MM.1S (cell line): Measurements from ENCODE around the gene VCL.

Experiments used
- DNase-seq: peaks from one replicate; pipeline ENCODE4 v3.0.0-alpha.2; 2015
- H2AFZ ChIP-seq: fragments of 300-600 bp; sonication (generic); 2 replicates; pipeline ENCODE4 v1.6.0; 2016; ENCODE audit warnings: antibody characterized with exemption, low read length
- H3F3A ChIP-seq: fragments of 300-600 bp; sonication (generic); 2 replicates; pipeline ENCODE4 v1.6.1; 2016; ENCODE audit warnings: mild to moderate bottlenecking, antibody characterized with exemption, low read length, moderate library complexity, mixed read lengths; ENCODE audit not compliant: insufficient read depth
- H3K27ac ChIP-seq: fragments of 300-600 bp; sonication (generic); 2 replicates; pipeline ENCODE4 v1.5.1; 2016; ENCODE audit warnings: mild to moderate bottlenecking, low read length
- H3K27me3 ChIP-seq: fragments of 300-600 bp; sonication (generic); replicated peaks from 2 replicates; pipeline ENCODE4 v1.6.0; 2016; ENCODE audit warnings: low read length; ENCODE audit not compliant: insufficient read depth
- H3K36me3 ChIP-seq: fragments of 300-600 bp; sonication (generic); replicated peaks from 2 replicates; pipeline ENCODE4 v1.6.1; 2016; ENCODE audit warnings: mild to moderate bottlenecking, low read length, mixed read lengths; ENCODE audit not compliant: insufficient read depth
- H3K4me1 ChIP-seq: fragments of 300-600 bp; sonication (generic); 2 replicates; pipeline ENCODE4 v1.6.1; 2016; ENCODE audit warnings: low read length, mixed read lengths
- H3K4me2 ChIP-seq: fragments of 300-600 bp; sonication (generic); 2 replicates; pipeline ENCODE4 v1.6.0; 2016; ENCODE audit warnings: low read depth, low read length
- H3K4me3 ChIP-seq: fragments of 300-600 bp; sonication (generic); 2 replicates; pipeline ENCODE4 v1.5.1; 2016; ENCODE audit warnings: low read length, mixed read lengths
- H3K79me2 ChIP-seq: fragments of 300-600 bp; sonication (generic); 2 replicates; pipeline ENCODE4 v1.6.1; 2016; ENCODE audit warnings: mixed run types, low read length, mixed read lengths
- H3K9ac ChIP-seq: fragments of 300-600 bp; sonication (generic); 2 replicates; pipeline ENCODE4 v1.6.1; 2016; ENCODE audit warnings: low read length, mixed read lengths
- H3K9me2 ChIP-seq: fragments of 300-600 bp; sonication (generic); replicated peaks from 2 replicates; pipeline ENCODE4 v1.6.1; 2016; ENCODE audit warnings: mild to moderate bottlenecking, low read length, mixed read lengths; ENCODE audit not compliant: insufficient read depth
- H3K9me3 ChIP-seq: fragments of 300-600 bp; sonication (generic); replicated peaks from 2 replicates; pipeline ENCODE4 v1.6.1; 2016; ENCODE audit warnings: mild to moderate bottlenecking, low read length, mixed read lengths; ENCODE audit not compliant: insufficient read depth
- H4K20me1 ChIP-seq: fragments of 300-600 bp; sonication (generic); 2 replicates; pipeline ENCODE4 v1.6.1; 2016; ENCODE audit warnings: mild to moderate bottlenecking, low read length, moderate library complexity, mixed read lengths; ENCODE audit not compliant: insufficient read depth
- EZH2 ChIP-seq: fragments of 300-600 bp; sonication (generic); optimal IDR thresholded peaks from 2 replicates; pipeline ENCODE3; 2017; ENCODE audit warnings: low read depth, mild to moderate bottlenecking, antibody characterized with exemption, low read length, mixed read lengths
- EZH2phosphoT487 ChIP-seq: fragments of 300-600 bp; sonication (generic); IDR thresholded peaks from 2 replicates; pipeline ENCODE4 v1.6.1; 2018; ENCODE audit warnings: antibody characterized with exemption, low read length
- TF ChIP-seq, protein P1 (sequence below): fragments of 300-600 bp; sonication (generic); IDR thresholded peaks from 2 replicates; pipeline ENCODE4 v1.5.1; 2016; ENCODE audit warnings: antibody characterized with exemption, low read length, mixed read lengths

Gene VCL

GRCh38 chr10:74011017-74011416 lies 13.1 kb downstream of the VCL start:
- Histone ChIP-seq H4K20me1 (peaks cover 9% of the 10 kb centered on the region; the same call in 1 of the 2 replicates), H3K9me2 (no peaks in the 10 kb centered on the region), H3K9ac (no peak overlapping the region), H3K4me1 (peaks cover 24% of the 10 kb centered on the region), H3K79me2 (no peaks in the 10 kb centered on the region), H3K9me3 (no peaks in the 10 kb centered on the region), H3F3A (peaks cover 13% of the 10 kb centered on the region), H2AFZ (no peak overlapping the region), H3K4me2 (peak overlapping the region; percentile 22; the same call in 1 of the 2 replicates), H3K27me3 (peaks cover 14% of the 10 kb centered on the region; the same call in 1 of the 2 replicates), H3K4me3 (no peak overlapping the region), H3K36me3 (no peaks in the 10 kb centered on the region), H3K27ac (no peak overlapping the region)
- no peak for DNase-seq
- TF ChIP-seq EZH2: no peak
- TF ChIP-seq, protein P1, sequence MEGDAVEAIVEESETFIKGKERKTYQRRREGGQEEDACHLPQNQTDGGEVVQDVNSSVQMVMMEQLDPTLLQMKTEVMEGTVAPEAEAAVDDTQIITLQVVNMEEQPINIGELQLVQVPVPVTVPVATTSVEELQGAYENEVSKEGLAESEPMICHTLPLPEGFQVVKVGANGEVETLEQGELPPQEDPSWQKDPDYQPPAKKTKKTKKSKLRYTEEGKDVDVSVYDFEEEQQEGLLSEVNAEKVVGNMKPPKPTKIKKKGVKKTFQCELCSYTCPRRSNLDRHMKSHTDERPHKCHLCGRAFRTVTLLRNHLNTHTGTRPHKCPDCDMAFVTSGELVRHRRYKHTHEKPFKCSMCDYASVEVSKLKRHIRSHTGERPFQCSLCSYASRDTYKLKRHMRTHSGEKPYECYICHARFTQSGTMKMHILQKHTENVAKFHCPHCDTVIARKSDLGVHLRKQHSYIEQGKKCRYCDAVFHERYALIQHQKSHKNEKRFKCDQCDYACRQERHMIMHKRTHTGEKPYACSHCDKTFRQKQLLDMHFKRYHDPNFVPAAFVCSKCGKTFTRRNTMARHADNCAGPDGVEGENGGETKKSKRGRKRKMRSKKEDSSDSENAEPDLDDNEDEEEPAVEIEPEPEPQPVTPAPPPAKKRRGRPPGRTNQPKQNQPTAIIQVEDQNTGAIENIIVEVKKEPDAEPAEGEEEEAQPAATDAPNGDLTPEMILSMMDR: no peak
- TF ChIP-seq EZH2phosphoT487: no peak

DNA sequence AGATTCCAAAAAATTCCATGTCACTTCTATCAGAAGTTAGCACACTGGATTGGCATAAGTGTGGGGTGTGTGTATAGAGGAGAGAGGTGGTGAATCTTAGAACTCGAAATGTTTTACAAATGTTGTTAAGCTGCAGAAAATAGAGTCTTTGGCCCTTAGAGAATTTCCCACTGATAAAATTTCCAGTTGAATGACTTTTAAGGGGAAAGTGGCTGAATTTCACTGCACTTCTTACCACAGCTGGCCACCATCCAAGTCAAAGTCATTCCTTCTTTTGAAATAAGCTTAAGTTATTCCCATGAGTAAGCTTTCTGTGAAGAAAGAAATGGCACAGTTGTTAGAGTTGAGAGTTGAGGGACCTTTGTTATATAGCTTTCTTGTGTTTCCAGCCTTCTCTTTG lies 13.9 kb downstream of the VCL start:
- TF ChIP-seq, protein P1: no peak
- TF ChIP-seq EZH2 (no peak), EZH2phosphoT487 (no peak)
- Histone ChIP-seq H3F3A (peaks cover 13% of the 10 kb centered on the region), H3K27ac (no peak overlapping the region)

DNA sequence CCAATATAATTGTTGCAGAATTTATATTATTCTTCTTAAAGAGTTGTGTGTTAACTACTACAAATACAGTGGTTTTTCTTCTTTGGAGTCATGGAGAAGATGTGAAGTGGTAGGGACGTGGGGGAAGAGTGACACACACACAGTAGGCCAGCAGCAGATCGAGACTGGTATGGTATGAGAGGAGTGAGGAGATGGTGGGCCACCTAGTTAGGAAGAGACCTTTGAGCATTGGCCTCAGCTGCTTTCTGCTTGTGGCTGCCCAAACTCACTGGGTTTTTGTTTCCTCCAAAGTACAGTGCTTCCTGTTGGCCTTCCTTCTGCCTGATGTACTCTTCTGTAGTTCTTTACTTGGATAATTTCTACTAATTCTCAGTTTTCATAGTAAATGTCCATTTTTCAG lies 14.6 kb downstream of the VCL start:
- Histone ChIP-seq H2AFZ (no peak overlapping the region), H3K4me3 (no peak overlapping the region), H3K36me3 (no peaks in the 10 kb centered on the region), H3K27ac (no peak overlapping the region), H3K9ac (no peak overlapping the region), H3K9me3 (no peaks in the 10 kb centered on the region), H3K4me1 (peaks cover 24% of the 10 kb centered on the region), H3K27me3 (peaks cover 8% of the 10 kb centered on the region; the same call in 1 of the 2 replicates), H3K9me2 (no peaks in the 10 kb centered on the region), H3K4me2 (no peak overlapping the region), H4K20me1 (peaks cover 9% of the 10 kb centered on the region; the same call in 1 of the 2 replicates), H3F3A (peaks cover 13% of the 10 kb centered on the region), H3K79me2 (no peaks in the 10 kb centered on the region)
- DNase-seq: no peak
- TF ChIP-seq, protein P1: no peak
- no peak for TF ChIP-seq EZH2phosphoT487
- no peak for TF ChIP-seq EZH2

More for the DNA sequence above, 13.9 kb downstream of the VCL start:
- no peaks in the 10 kb centered on the region for H3K9me2 ChIP-seq
- H3K9me3 ChIP-seq: no peaks in the 10 kb centered on the region
- H3K79me2 ChIP-seq: no peaks in the 10 kb centered on the region
- no peaks in the 10 kb centered on the region for H3K36me3 ChIP-seq
- peaks cover 24% of the 10 kb centered on the region for H3K4me1 ChIP-seq
- no peak overlapping the region for H3K4me2 ChIP-seq
- H3K4me3 ChIP-seq: no peak overlapping the region
- peaks cover 9% of the 10 kb centered on the region; the same call in 1 of the 2 replicates for H4K20me1 ChIP-seq
- no peak for DNase-seq
- H2AFZ ChIP-seq: no peak overlapping the region
- H3K27me3 ChIP-seq: peaks cover 8% of the 10 kb centered on the region; the same call in 1 of the 2 replicates
- no peak overlapping the region for H3K9ac ChIP-seq
